Measurements from ENCODE around the gene BTN2A1. TPM values are rescaled to one million over a fixed set of nuclear protein-coding genes. Genes with fewer than 3 reads are reported as not detected.

The BTN2A1 gene
- total RNA-seq, 1 experiment from 2014 or later, result 15.0 TPM

DNA sequence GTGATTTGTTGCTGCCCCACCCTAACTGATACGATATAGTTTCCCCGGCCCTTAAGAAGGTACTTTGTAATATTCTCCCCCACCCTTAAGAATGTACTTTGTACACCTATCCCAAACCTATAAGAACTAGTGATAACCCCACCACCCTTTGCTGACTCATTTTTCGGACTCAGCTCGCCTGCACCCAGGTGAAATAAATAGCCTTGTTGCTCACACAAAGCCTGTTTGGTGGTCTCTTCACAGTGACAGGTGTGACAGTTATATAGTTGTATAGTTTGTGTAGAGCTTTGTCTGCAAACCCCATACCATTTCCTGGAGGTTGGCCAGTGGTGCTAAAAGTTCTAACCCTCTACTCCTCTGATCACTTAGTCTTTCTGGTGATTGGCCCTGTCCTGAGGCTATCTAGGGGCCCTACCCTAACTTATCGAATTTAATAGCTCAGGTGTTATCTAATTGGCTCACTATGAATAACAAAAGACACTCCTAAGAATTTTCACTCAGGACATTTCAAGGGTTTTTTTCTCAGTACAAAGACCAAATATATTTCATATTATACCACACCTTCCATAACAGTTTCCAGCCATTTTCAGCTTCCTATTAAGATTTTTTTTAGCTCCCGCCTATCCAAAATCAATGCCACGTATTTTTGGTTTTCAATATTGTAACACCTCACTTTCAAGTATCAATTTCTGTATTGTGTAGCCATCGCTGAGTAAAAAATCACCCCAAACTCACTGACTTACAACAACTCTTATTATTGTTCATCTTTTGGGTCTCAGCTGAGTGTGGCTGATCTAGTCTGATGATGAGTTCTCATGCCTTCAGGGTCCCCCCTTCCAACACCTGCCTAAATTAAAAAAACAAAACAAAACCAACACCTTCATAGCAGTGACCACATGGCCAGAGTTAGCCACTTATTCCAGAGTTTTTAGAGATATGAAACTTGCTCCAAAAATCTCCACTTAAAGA, 32.5 kb downstream of the BTN2A1 start:
- H3K27me3 Mint-ChIP-seq (ENCODE audit: insufficient read depth, unreplicated experiment), result no peaks in the 10 kb centered on the region
- Histone ChIP-seq H3K4me3 (ENCODE audit: low read depth, low read length) (no peak overlapping the region), H3K9me3 (no peaks in the 10 kb centered on the region), H3K36me3 (ENCODE audit: control insufficient read depth, insufficient read depth, low read length) (no peaks in the 10 kb centered on the region), H3K4me1 (peaks cover 55% of the 10 kb centered on the region), H3K27me3 (replicated peaks; ENCODE audit: control insufficient read depth, insufficient read depth, low read length) (no peaks in the 10 kb centered on the region)
- TF ChIP-seq CTCF (IDR thresholded peaks at IDR 0.05; ENCODE audit: insufficient read depth in 1 of 2, low read depth in 1 of 2, low read length in 1 of 2, severe bottlenecking in 1 of 2, unreplicated experiment in 1 of 2), result no peak
- peak overlapping the region; percentile 15 for H3K4me3 Mint-ChIP-seq (ENCODE audit: unreplicated experiment)
- no peaks in the 10 kb centered on the region for H3K36me3 Mint-ChIP-seq (ENCODE audit: insufficient read depth, unreplicated experiment)
- ChIA-PET POLR2A (interaction anchor here (1.6 kb wide), 1 partner anchor 16 kb away, joined by 5 read pairs; no protein-coding TSS in a partner anchor), CTCF (no interaction called here)
- H3K27ac Mint-ChIP-seq (ENCODE audit: unreplicated experiment), result peak overlapping the region; percentile 49
- H3K4me1 Mint-ChIP-seq (ENCODE audit: low read depth, unreplicated experiment), result peaks cover 33% of the 10 kb centered on the region
- H3K9me3 Mint-ChIP-seq (ENCODE audit: unreplicated experiment), result no peaks in the 10 kb centered on the region
- DNase-seq, result peak; percentile 50 to 72
- intact Hi-C loops (cut with micrococcal nuclease; ENCODE audit: unreplicated experiment), result loop anchor here (2.0 kb wide), 1 partner anchor 15 kb away; no protein-coding TSS in a partner anchor
- no TSS peak for BruUV-seq (replicated peaks)

DNA sequence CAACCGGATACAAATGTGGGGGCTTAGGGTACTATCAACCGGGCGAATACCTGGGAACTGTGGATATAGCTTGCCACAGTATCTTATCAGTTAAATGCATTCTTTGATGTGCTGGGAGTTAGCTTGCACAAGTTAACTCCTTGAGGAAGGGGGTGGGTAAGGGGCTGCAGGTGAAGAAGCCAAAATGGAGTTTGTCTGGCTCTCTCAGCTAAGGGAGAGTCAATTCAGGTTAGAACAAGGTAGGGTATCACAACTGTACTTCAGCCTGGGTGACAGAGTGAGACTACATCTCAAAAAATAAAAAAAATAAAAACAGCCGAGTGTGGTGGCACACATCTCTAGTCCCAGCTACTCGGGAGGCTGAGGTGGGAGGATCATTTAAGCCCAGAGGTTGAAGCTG, 33.8 kb downstream of the BTN2A1 start:
- Mint-ChIP-seq H3K27ac (ENCODE audit: unreplicated experiment) (peak overlapping the region; percentile 49), H3K36me3 (ENCODE audit: insufficient read depth, unreplicated experiment) (no peaks in the 10 kb centered on the region), H3K4me3 (ENCODE audit: unreplicated experiment) (no peak overlapping the region), H3K9me3 (ENCODE audit: unreplicated experiment) (no peaks in the 10 kb centered on the region), H3K4me1 (ENCODE audit: low read depth, unreplicated experiment) (peaks cover 33% of the 10 kb centered on the region), H3K27me3 (ENCODE audit: insufficient read depth, unreplicated experiment) (no peaks in the 10 kb centered on the region)
- ChIA-PET POLR2A (no interaction called here), CTCF (interaction anchor here (1.7 kb wide), 1 partner anchor 150 kb away, joined by 6 read pairs; no protein-coding TSS in a partner anchor)
- Histone ChIP-seq H3K4me3 (ENCODE audit: low read depth, low read length) (no peak overlapping the region), H3K36me3 (ENCODE audit: control insufficient read depth, insufficient read depth, low read length) (no peaks in the 10 kb centered on the region), H3K9me3 (no peaks in the 10 kb centered on the region), H3K4me1 (peaks cover 55% of the 10 kb centered on the region), H3K27me3 (replicated peaks; ENCODE audit: control insufficient read depth, insufficient read depth, low read length) (no peaks in the 10 kb centered on the region)
- intact Hi-C loops (cut with micrococcal nuclease; ENCODE audit: unreplicated experiment), result loop anchor here (2.0 kb wide), 1 partner anchor 17 kb away; no protein-coding TSS in a partner anchor
- no peak for TF ChIP-seq CTCF (IDR thresholded peaks at IDR 0.05; ENCODE audit: insufficient read depth in 1 of 2, low read depth in 1 of 2, low read length in 1 of 2, severe bottlenecking in 1 of 2, unreplicated experiment in 1 of 2)
- no TSS peak for BruUV-seq (replicated peaks)
- peak; percentile 21 to 50 for DNase-seq

DNA sequence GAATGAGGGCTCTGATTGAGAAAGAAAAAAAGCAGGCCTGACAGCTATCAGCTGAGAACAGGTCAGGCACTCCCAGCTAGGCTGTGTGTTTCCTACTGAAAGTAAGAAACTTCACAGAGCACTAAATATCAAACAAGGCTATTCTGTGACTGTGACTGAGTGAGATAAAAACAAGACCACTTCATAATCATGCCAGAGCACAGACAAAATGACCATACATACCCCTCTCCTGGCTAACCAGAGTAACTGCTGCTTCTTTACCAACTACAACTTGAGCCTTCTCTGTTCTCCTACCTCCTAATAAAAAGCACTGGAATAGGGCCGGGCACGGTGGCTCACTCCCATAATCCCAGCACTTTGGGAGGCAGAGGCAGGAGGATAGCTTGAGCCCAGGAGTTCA, 35.5 kb downstream of the BTN2A1 start:
- Histone ChIP-seq H3K9me3 (no peaks in the 10 kb centered on the region), H3K4me1 (peaks cover 55% of the 10 kb centered on the region), H3K27me3 (replicated peaks; ENCODE audit: control insufficient read depth, insufficient read depth, low read length) (no peaks in the 10 kb centered on the region), H3K4me3 (ENCODE audit: low read depth, low read length) (no peak overlapping the region), H3K36me3 (ENCODE audit: control insufficient read depth, insufficient read depth, low read length) (no peaks in the 10 kb centered on the region)
- Mint-ChIP-seq H3K4me1 (ENCODE audit: low read depth, unreplicated experiment) (peaks cover 40% of the 10 kb centered on the region), H3K27me3 (ENCODE audit: insufficient read depth, unreplicated experiment) (no peaks in the 10 kb centered on the region), H3K9me3 (ENCODE audit: unreplicated experiment) (no peaks in the 10 kb centered on the region), H3K4me3 (ENCODE audit: unreplicated experiment) (no peak overlapping the region), H3K27ac (ENCODE audit: unreplicated experiment) (peak overlapping the region; percentile 66), H3K36me3 (ENCODE audit: insufficient read depth, unreplicated experiment) (no peaks in the 10 kb centered on the region)
- no TSS peak for BruUV-seq (replicated peaks)
- intact Hi-C loops (cut with micrococcal nuclease; ENCODE audit: unreplicated experiment), result loop anchor here (1.0 kb wide), 1 partner anchor 152 kb away; no protein-coding TSS in a partner anchor
- POLR2A ChIA-PET, result no interaction called here
- peak in 1 of 2 experiments; percentile 31 for TF ChIP-seq CTCF (IDR thresholded peaks at IDR 0.05; ENCODE audit: insufficient read depth in 1 of 2, low read depth in 1 of 2, low read length in 1 of 2, severe bottlenecking in 1 of 2, unreplicated experiment in 1 of 2)
- CTCF ChIA-PET, result interaction anchor here (1.0 kb wide), 1 partner anchor 152 kb away, joined by 3 read pairs; no protein-coding TSS in a partner anchor
- peak in 1 of 2 experiments; percentile 18 for DNase-seq
